CD14-positive monocyte (primary cell): ENCODE data around the gene GUCY2F. TPM values are rescaled to one million over a fixed set of nuclear protein-coding genes. Genes with fewer than 3 reads are reported as not detected.

Experiments
- DNase-seq, 3 donors: peaks; one replicate each; pipeline ENCODE4 v3.0.0-alpha.2; 2011 to 2022
- H2AFZ ChIP-seq: 2 replicates; pipeline ENCODE4 v1.6.0; 2012; ENCODE audit warnings: mild to moderate bottlenecking, low read depth, low read length, inconsistent platforms; ENCODE audit not compliant: insufficient read depth, poor library complexity, severe bottlenecking
- H3K27ac ChIP-seq, 2 donors: 1 replicate in 1 of 2; 2 replicates in 1 of 2; pipeline ENCODE4 v1.5.1; 2012 to 2013; ENCODE audit warnings: low read length in 2 of 2, control low read depth in 1 of 2, inconsistent platforms in 1 of 2, low read depth in 1 of 2, mild to moderate bottlenecking in 1 of 2
- H3K27me3 ChIP-seq, 2 donors: one replicate each; pipeline versions ENCODE4 v1.6.0 to v1.6.1; 2011 to 2013; ENCODE audit warnings: low read length in 2 of 2; ENCODE audit not compliant: control insufficient read depth in 2 of 2, insufficient read depth in 2 of 2
- H3K36me3 ChIP-seq, 2 donors: replicated peaks in 1 of 2; 1 replicate in 1 of 2; 2 replicates in 1 of 2; pipeline versions ENCODE4 v1.5.1 to v1.6.1; 2012 to 2013; ENCODE audit warnings: low read length in 2 of 2, control low read depth in 1 of 2, inconsistent platforms in 1 of 2, mild to moderate bottlenecking in 1 of 2; ENCODE audit not compliant: insufficient read depth in 2 of 2, control insufficient read depth in 1 of 2
- H3K4me1 ChIP-seq, 2 donors: 1 replicate in 1 of 2; 2 replicates in 1 of 2; pipeline versions ENCODE4 v1.5.1 to v1.6.1; 2012 to 2013; ENCODE audit warnings: low read length in 2 of 2, control low read depth in 1 of 2, inconsistent platforms in 1 of 2, mild to moderate bottlenecking in 1 of 2, moderate library complexity in 1 of 2; ENCODE audit not compliant: insufficient read depth in 2 of 2, control insufficient read depth in 1 of 2
- H3K4me2 ChIP-seq: replicated peaks from 2 replicates; pipeline ENCODE3; 2012; ENCODE audit warnings: low read length, moderate library complexity, mild to moderate bottlenecking; ENCODE audit not compliant: poor library complexity, severe bottlenecking; ENCODE audit errors: extremely low read depth
- H3K4me3 ChIP-seq, 3 experiments: fragments of 200-600 bp in 1 of 3; sonication (generic) in 1 of 3; replicated peaks in 1 of 3; 1 replicate in 2 of 3; 2 replicates in 1 of 3; pipeline ENCODE4 v1.5.1; 2011 to 2013; ENCODE audit warnings: low read length in 3 of 3, mild to moderate bottlenecking in 3 of 3, control low read depth in 2 of 3, low read depth in 2 of 3, inconsistent platforms in 1 of 3, moderate library complexity in 1 of 3
- H3K79me2 ChIP-seq: 2 replicates; pipeline ENCODE4 v1.6.0; 2012; ENCODE audit warnings: mild to moderate bottlenecking, control low read depth, inconsistent platforms, low read length, moderate library complexity; ENCODE audit not compliant: insufficient read depth
- H3K9ac ChIP-seq: 2 replicates; pipeline ENCODE4 v1.6.0; 2017; ENCODE audit warnings: low read length, mild to moderate bottlenecking; ENCODE audit not compliant: insufficient read depth, poor library complexity, severe bottlenecking
- H3K9me3 ChIP-seq, 2 donors: replicated peaks in 1 of 2; 1 replicate in 1 of 2; 2 replicates in 1 of 2; pipeline versions ENCODE4 v1.5.1 to v1.6.1; 2012 to 2013; ENCODE audit warnings: low read length in 2 of 2, control low read depth in 1 of 2; ENCODE audit not compliant: control insufficient read depth in 1 of 2, insufficient read depth in 1 of 2
- H4K20me1 ChIP-seq: 2 replicates; pipeline ENCODE4 v1.6.0; 2012; ENCODE audit warnings: mild to moderate bottlenecking, low read length, control low read depth, moderate library complexity; ENCODE audit not compliant: insufficient read depth
- H3K27ac Mint-ChIP-seq, 7 donors: one replicate each; pipeline ENCODE4 v1.8.0; 2020; ENCODE audit warnings: mild to moderate bottlenecking in 7 of 7, mixed read lengths in 7 of 7, moderate library complexity in 6 of 7, inconsistent platforms in 2 of 7
- H3K27me3 Mint-ChIP-seq, 3 donors: one replicate each; pipeline ENCODE4 v1.8.0; 2021 to 2022; ENCODE audit warnings: low read depth in 3 of 3, mild to moderate bottlenecking in 3 of 3, mixed read lengths in 3 of 3, moderate library complexity in 3 of 3, inconsistent platforms in 1 of 3
- H3K36me3 Mint-ChIP-seq, 2 donors: one replicate each; pipeline ENCODE4 v1.8.0; 2020; ENCODE audit warnings: mixed read lengths in 2 of 2, inconsistent platforms in 1 of 2, mild to moderate bottlenecking in 1 of 2
- H3K4me1 Mint-ChIP-seq: one replicate; pipeline ENCODE4 v1.8.0; 2020; ENCODE audit warnings: mild to moderate bottlenecking, mixed read lengths
- H3K4me3 Mint-ChIP-seq, 2 donors: one replicate each; pipeline ENCODE4 v1.8.0; 2020; ENCODE audit warnings: mild to moderate bottlenecking in 2 of 2, mixed read lengths in 2 of 2, moderate library complexity in 1 of 2
- H3K9me3 Mint-ChIP-seq, 7 donors: one replicate each; pipeline ENCODE4 v1.8.0; 2020 to 2022; ENCODE audit warnings: mixed read lengths in 7 of 7, mild to moderate bottlenecking in 6 of 7, moderate library complexity in 6 of 7, inconsistent platforms in 2 of 7
- WGBS: methylation state at CpG from one replicate; pipeline ENCODE4 v1.1.5; 2013; ENCODE audit warnings: missing lambda C conversion rate; ENCODE audit not compliant: insufficient coverage; 5-methylcytosine and 5-hydroxymethylcytosine counted together
- intact Hi-C, 2 donors: fragments of 100-400 bp; cut with micrococcal nuclease; formaldehyde crosslinking; loops; one replicate each; pipeline versions ENCODE4 v1.15.0 to v1.15.1; 2023
- polyA plus RNA-seq, 3 donors: library from polyadenylated mRNA; depleted of rRNA in 1 of 3; unstranded in 2 of 3; stranded (reverse) in 1 of 3; fragments of 300-500 nt in 2 of 3; fragments of >200 nt in 1 of 3; fragmentation: Illumina TruSeq in 2 of 3; gene quantifications; 1 replicate in 2 of 3; 2 replicates in 1 of 3; pipeline ENCODE4 v1.2.3, GENCODE V29; 2012 to 2021
- TF ChIP-seq, protein P1 (sequence below): fragments of 200-600 bp; IDR thresholded peaks from one replicate; pipeline ENCODE4 v1.8.0; 2022; ENCODE audit warnings: antibody characterized with exemption, mild to moderate bottlenecking

Gene GUCY2F
- polyA plus RNA-seq, 3 donors: not detected

DNA sequence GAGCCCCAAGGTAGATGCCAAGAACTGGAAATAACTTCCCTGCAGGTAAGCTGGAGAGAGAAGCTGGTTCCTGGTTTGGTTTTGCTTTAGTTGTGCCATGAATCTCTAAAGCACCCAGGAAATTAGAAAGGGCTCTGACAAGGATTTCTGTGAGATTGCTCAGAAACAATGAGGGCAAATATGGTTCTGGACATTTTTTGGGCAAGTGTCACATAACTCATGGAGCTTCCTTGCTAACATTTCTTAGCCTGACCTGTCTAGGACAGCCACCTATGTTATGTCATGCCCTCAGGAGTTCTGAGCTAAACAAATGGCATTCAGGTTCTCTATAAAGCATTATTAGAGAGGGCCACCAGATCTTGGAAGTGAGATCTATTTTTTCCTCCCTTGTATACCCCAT, 131.8 kb downstream of the GUCY2F start:
- intact Hi-C loops: no loop called here
- no peak for DNase-seq
- no peak overlapping the region for H3K4me3 Mint-ChIP-seq
- H3K9me3 Mint-ChIP-seq: no peaks in the 10 kb centered on the region
- Histone ChIP-seq H3K79me2 (no peaks in the 10 kb centered on the region), H3K27ac (peak overlapping the region in 1 of 2 donors; percentile 69), H3K4me3 (no peak overlapping the region), H3K36me3 (no peaks in the 10 kb centered on the region), H3K9me3 (no peaks in the 10 kb centered on the region), H3K4me1 (peaks cover 70 to 83% of the 10 kb centered on the region in 2 donors), H2AFZ (no peak overlapping the region), H3K27me3 (no peaks in the 10 kb centered on the region), H3K9ac (no peak overlapping the region), H4K20me1 (no peaks in the 10 kb centered on the region), H3K4me2 (peak overlapping the region; percentile 35)
- no peaks in the 10 kb centered on the region for H3K36me3 Mint-ChIP-seq
- peaks cover 0 to 2% (median 0%) of the 10 kb centered on the region in 3 donors for H3K27me3 Mint-ChIP-seq
- TF ChIP-seq, protein P1, sequence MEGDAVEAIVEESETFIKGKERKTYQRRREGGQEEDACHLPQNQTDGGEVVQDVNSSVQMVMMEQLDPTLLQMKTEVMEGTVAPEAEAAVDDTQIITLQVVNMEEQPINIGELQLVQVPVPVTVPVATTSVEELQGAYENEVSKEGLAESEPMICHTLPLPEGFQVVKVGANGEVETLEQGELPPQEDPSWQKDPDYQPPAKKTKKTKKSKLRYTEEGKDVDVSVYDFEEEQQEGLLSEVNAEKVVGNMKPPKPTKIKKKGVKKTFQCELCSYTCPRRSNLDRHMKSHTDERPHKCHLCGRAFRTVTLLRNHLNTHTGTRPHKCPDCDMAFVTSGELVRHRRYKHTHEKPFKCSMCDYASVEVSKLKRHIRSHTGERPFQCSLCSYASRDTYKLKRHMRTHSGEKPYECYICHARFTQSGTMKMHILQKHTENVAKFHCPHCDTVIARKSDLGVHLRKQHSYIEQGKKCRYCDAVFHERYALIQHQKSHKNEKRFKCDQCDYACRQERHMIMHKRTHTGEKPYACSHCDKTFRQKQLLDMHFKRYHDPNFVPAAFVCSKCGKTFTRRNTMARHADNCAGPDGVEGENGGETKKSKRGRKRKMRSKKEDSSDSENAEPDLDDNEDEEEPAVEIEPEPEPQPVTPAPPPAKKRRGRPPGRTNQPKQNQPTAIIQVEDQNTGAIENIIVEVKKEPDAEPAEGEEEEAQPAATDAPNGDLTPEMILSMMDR: no peak
- H3K4me1 Mint-ChIP-seq: peaks cover 73% of the 10 kb centered on the region
- peak overlapping the region in 6 of 7 donors; percentile 10 to 79 (median 76) for H3K27ac Mint-ChIP-seq

DNA sequence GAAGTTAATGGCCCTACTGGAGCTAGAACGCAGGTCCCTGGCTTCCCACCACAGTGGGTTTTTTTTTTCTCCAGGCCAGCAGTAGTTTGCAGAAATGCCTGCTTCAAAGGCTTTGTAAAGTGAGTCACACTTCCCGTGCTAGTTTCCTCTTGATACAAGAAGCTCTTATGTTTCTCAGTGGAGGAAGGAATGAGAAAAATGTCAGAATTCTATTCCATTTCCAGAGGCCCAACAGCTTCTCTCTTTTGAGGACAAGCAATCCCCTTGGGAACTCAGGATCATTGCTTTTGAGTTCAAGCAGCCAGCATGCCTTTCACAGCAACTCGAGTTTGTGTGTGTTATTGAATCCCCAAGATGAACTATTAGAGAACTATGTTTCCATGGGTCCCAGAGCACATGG, 134.3 kb downstream of the GUCY2F start:
- H3K4me3 Mint-ChIP-seq: no peak overlapping the region
- peaks cover 0 to 2% (median 0%) of the 10 kb centered on the region in 3 donors for H3K27me3 Mint-ChIP-seq
- intact Hi-C loops: no loop called here
- no peaks in the 10 kb centered on the region for H3K79me2 ChIP-seq
- H3K27ac ChIP-seq: peak overlapping the region; percentile 3 to 59
- TF ChIP-seq, protein P1: no peak
- H2AFZ ChIP-seq: no peak overlapping the region
- H3K9me3 Mint-ChIP-seq: peaks cover 0 to 3% (median 0%) of the 10 kb centered on the region in 7 donors
- peaks cover 62 to 70% of the 10 kb centered on the region in 2 donors for H3K4me1 ChIP-seq
- no peak overlapping the region for H3K9ac ChIP-seq
- H4K20me1 ChIP-seq: no peaks in the 10 kb centered on the region
- H3K9me3 ChIP-seq: no peaks in the 10 kb centered on the region
- H3K4me1 Mint-ChIP-seq: peaks cover 66% of the 10 kb centered on the region
- DNase-seq: peak; percentile 36 to 72 (median 60)
- no peak overlapping the region for H3K4me3 ChIP-seq
- H3K36me3 Mint-ChIP-seq: no peaks in the 10 kb centered on the region
- H3K4me2 ChIP-seq: peak overlapping the region; percentile 41
- peak overlapping the region; percentile 64 to 80 (median 74) for H3K27ac Mint-ChIP-seq
- H3K27me3 ChIP-seq: no peaks in the 10 kb centered on the region
- no peaks in the 10 kb centered on the region for H3K36me3 ChIP-seq
- no CpG with 5 or more reads among the region's 3 CpGs for WGBS
